Right lobe of liver (tissue), 4 donors: Measurements from ENCODE around the gene NKX2-2.

Experiments used
- POLR2A ChIP-seq: fragments of 450-650 bp; IDR thresholded peaks from one replicate; pipeline ENCODE4 v1.6.1; 2017; ENCODE audit warnings: antibody characterized with exemption, mild to moderate bottlenecking
- TF ChIP-seq, protein P1 (sequence below), 4 donors: fragments of 200-600 bp in 3 of 4; fragments of 450-650 bp in 1 of 4; IDR thresholded peaks; one replicate each; pipeline versions ENCODE4 v1.5.1 to v1.8.0; 2016 to 2022; ENCODE audit warnings: antibody characterized with exemption in 4 of 4, mild to moderate bottlenecking in 2 of 4
- donor health status: DM: no; HTN: no; CAD: no.
- donor health status: DM: no; HTN: no; CAD: no.
- donor health status: DM: no; HTN: yes; CAD: no.

- TF ChIP-seq, protein P1, sequence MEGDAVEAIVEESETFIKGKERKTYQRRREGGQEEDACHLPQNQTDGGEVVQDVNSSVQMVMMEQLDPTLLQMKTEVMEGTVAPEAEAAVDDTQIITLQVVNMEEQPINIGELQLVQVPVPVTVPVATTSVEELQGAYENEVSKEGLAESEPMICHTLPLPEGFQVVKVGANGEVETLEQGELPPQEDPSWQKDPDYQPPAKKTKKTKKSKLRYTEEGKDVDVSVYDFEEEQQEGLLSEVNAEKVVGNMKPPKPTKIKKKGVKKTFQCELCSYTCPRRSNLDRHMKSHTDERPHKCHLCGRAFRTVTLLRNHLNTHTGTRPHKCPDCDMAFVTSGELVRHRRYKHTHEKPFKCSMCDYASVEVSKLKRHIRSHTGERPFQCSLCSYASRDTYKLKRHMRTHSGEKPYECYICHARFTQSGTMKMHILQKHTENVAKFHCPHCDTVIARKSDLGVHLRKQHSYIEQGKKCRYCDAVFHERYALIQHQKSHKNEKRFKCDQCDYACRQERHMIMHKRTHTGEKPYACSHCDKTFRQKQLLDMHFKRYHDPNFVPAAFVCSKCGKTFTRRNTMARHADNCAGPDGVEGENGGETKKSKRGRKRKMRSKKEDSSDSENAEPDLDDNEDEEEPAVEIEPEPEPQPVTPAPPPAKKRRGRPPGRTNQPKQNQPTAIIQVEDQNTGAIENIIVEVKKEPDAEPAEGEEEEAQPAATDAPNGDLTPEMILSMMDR (IDR thresholded peaks at IDR 0.05), result no peak
- TF ChIP-seq POLR2A, result no peak
These were observed 5.3 kb upstream of the NKX2-2 start for GRCh38 chr20:21519136-21519584.
